OCI-LY1 (cell line): Measurements from ENCODE around the gene ZNF14.

Source experiments
- H2AFZ ChIP-seq: fragments of 200-600 bp; sonication (generic), shearing (Covaris generic); 2 replicates; pipeline ENCODE4 v1.6.0; 2014; ENCODE audit warnings: antibody characterized with exemption, mild to moderate bottlenecking, low read length
- H3F3A ChIP-seq: fragments of 200-600 bp; sonication (generic), shearing (Covaris generic); 2 replicates; pipeline ENCODE4 v1.6.0; 2014; ENCODE audit warnings: mild to moderate bottlenecking, antibody characterized with exemption, low read length, moderate library complexity; ENCODE audit not compliant: insufficient read depth
- H3K27ac ChIP-seq: fragments of 200-600 bp; sonication (generic); 2 replicates; pipeline ENCODE4 v1.5.1; 2014; ENCODE audit warnings: low read length, mixed run types, mild to moderate bottlenecking, low read depth; ENCODE audit not compliant: poor library complexity, severe bottlenecking
- H3K27me3 ChIP-seq: fragments of 200-600 bp; sonication (generic); 2 replicates; pipeline ENCODE4 v1.6.0; 2014; ENCODE audit warnings: antibody characterized with exemption, mild to moderate bottlenecking, low read length, moderate library complexity; ENCODE audit not compliant: insufficient read depth
- H3K36me3 ChIP-seq: fragments of 200-600 bp; sonication (generic); 2 replicates; pipeline ENCODE4 v1.6.1; 2014; ENCODE audit warnings: mild to moderate bottlenecking, antibody characterized with exemption, low read length, moderate library complexity, mixed read lengths; ENCODE audit not compliant: insufficient read depth
- H3K4me1 ChIP-seq: fragments of 200-600 bp; sonication (generic); 2 replicates; pipeline ENCODE4 v1.5.1; 2014; ENCODE audit warnings: mild to moderate bottlenecking, low read length, moderate library complexity; ENCODE audit not compliant: insufficient read depth, severe bottlenecking
- H3K4me2 ChIP-seq: fragments of 200-600 bp; sonication (generic), shearing (Covaris generic); 2 replicates; pipeline ENCODE4 v1.6.1; 2014; ENCODE audit warnings: low read length
- H3K4me3 ChIP-seq: fragments of 200-600 bp; sonication (generic); 2 replicates; pipeline ENCODE4 v1.5.1; 2014; ENCODE audit warnings: low read length, low read depth, mild to moderate bottlenecking, mixed read lengths; ENCODE audit not compliant: poor library complexity, severe bottlenecking
- H3K79me2 ChIP-seq: fragments of 200-600 bp; shearing (Covaris generic); 2 replicates; pipeline ENCODE4 v1.6.1; 2016; ENCODE audit warnings: mixed run types, low read length, mixed read lengths; ENCODE audit not compliant: insufficient read depth
- H3K9ac ChIP-seq: fragments of 200-600 bp; sonication (generic), shearing (Covaris generic); 2 replicates; pipeline ENCODE4 v1.6.1; 2014; ENCODE audit warnings: mild to moderate bottlenecking, low read length, mixed read lengths
- H3K9me2 ChIP-seq: fragments of 200-600 bp; sonication (generic), shearing (Covaris generic); 2 replicates; pipeline ENCODE4 v1.6.1; 2014; ENCODE audit warnings: low read depth, mild to moderate bottlenecking, low read length, mixed read lengths
- H3K9me3 ChIP-seq: fragments of 200-600 bp; shearing (Covaris generic); 2 replicates; pipeline ENCODE4 v1.6.1; 2014; ENCODE audit warnings: low read length, mixed read lengths
- H4K20me1 ChIP-seq: fragments of 200-600 bp; sonication (generic), shearing (Covaris generic); 2 replicates; pipeline ENCODE4 v1.6.0; 2016; ENCODE audit warnings: mild to moderate bottlenecking, low read length; ENCODE audit not compliant: insufficient read depth
- EZH2 ChIP-seq: fragments of 200-600 bp; sonication (generic), shearing (Covaris generic); IDR thresholded peaks from 2 replicates; pipeline ENCODE4 v1.8.0; 2017; ENCODE audit warnings: borderline replicate concordance, mixed run types, mild to moderate bottlenecking, antibody characterized with exemption, low read length, moderate library complexity, mixed read lengths
- TF ChIP-seq, protein P1 (sequence below): fragments of 200-600 bp; sonication (generic), shearing (Covaris generic); IDR thresholded peaks from 2 replicates; pipeline ENCODE4 v1.5.1; 2017; ENCODE audit warnings: mild to moderate bottlenecking, antibody characterized with exemption, low read length, moderate library complexity, mixed read lengths

ZNF14 gene

GRCh38 chr19:19747357-19748220 lies 14.7 kb upstream of the ZNF14 start:
- no peaks in the 10 kb centered on the region for H3K9me3 ChIP-seq
- H3K4me3 ChIP-seq: no peak overlapping the region
- TF ChIP-seq, protein P1, sequence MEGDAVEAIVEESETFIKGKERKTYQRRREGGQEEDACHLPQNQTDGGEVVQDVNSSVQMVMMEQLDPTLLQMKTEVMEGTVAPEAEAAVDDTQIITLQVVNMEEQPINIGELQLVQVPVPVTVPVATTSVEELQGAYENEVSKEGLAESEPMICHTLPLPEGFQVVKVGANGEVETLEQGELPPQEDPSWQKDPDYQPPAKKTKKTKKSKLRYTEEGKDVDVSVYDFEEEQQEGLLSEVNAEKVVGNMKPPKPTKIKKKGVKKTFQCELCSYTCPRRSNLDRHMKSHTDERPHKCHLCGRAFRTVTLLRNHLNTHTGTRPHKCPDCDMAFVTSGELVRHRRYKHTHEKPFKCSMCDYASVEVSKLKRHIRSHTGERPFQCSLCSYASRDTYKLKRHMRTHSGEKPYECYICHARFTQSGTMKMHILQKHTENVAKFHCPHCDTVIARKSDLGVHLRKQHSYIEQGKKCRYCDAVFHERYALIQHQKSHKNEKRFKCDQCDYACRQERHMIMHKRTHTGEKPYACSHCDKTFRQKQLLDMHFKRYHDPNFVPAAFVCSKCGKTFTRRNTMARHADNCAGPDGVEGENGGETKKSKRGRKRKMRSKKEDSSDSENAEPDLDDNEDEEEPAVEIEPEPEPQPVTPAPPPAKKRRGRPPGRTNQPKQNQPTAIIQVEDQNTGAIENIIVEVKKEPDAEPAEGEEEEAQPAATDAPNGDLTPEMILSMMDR: no peak
- TF ChIP-seq EZH2: no peak
- H3K36me3 ChIP-seq: no peaks in the 10 kb centered on the region
- H3K9ac ChIP-seq: no peak overlapping the region
- no peaks in the 10 kb centered on the region for H3K79me2 ChIP-seq
- no peak overlapping the region for H3K4me2 ChIP-seq
- no peaks in the 10 kb centered on the region for H4K20me1 ChIP-seq
- no peaks in the 10 kb centered on the region for H3F3A ChIP-seq
- no peaks in the 10 kb centered on the region for H3K9me2 ChIP-seq
- no peaks in the 10 kb centered on the region; the same call in 1 of the 2 replicates for H3K27me3 ChIP-seq
- no peaks in the 10 kb centered on the region for H3K4me1 ChIP-seq
- no peak overlapping the region for H3K27ac ChIP-seq
- H2AFZ ChIP-seq: no peak overlapping the region

- H3K9ac ChIP-seq: no peak overlapping the region
- no peak overlapping the region for H3K27ac ChIP-seq
- H4K20me1 ChIP-seq: no peaks in the 10 kb centered on the region
- H3K4me2 ChIP-seq: no peak overlapping the region
- H3K4me3 ChIP-seq: no peak overlapping the region
- no peak overlapping the region for H2AFZ ChIP-seq
- no peaks in the 10 kb centered on the region for H3K9me3 ChIP-seq
- no peaks in the 10 kb centered on the region for H3K79me2 ChIP-seq
- no peaks in the 10 kb centered on the region for H3K4me1 ChIP-seq
- TF ChIP-seq, protein P1: peak; percentile 26; the same call in 1 of the 2 replicates
- TF ChIP-seq EZH2: no peak
- no peaks in the 10 kb centered on the region; the same call in 1 of the 2 replicates for H3K27me3 ChIP-seq
- H3K9me2 ChIP-seq: no peaks in the 10 kb centered on the region
- no peaks in the 10 kb centered on the region for H3K36me3 ChIP-seq
- H3F3A ChIP-seq: no peaks in the 10 kb centered on the region
These were observed 13.6 kb upstream of the ZNF14 start for GRCh38 chr19:19746286-19747213.

DNA sequence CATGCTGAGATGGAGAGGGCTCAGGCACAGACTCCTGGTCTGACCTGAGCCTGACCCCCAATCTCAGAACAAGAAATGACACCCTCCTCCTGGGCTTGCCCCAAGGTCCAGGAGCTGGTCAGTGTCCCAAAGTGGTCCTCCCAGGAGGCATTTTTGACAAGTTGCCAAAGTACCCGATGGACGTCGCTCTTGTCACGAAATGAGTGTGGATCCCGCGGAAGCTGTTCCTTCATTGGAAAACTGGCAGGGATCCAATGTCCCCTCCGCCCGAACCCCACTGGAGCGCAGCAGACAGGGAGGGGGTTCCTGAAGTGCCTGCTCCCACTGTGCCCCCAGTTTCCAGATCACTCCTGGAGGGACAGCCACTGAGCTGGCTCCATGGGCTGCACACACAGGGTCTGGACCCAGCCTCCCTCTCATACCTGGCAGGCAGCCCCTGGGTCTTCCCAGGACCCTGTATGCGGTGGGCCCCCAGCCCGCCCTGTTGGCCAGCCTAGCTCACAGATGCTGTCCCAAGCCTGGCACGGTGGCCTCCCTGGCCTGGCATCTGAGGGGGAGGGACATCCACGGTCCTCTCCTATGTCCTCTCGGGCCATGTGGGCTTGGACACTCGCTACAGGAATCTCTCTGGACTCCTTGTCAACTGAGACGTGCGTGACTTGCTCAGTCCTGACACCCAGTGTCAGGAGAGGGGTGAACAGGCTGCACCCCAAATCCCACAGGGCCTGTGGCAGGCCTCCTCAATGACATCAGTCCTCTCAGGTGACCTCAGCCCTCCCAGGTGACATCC lies 12.8 kb upstream of the ZNF14 start:
- Histone ChIP-seq H3K27ac (no peak overlapping the region), H3K4me3 (no peak overlapping the region), H3K9ac (no peak overlapping the region), H3K79me2 (no peaks in the 10 kb centered on the region), H4K20me1 (no peaks in the 10 kb centered on the region), H3K4me2 (no peak overlapping the region), H3F3A (no peaks in the 10 kb centered on the region), H3K9me3 (no peaks in the 10 kb centered on the region), H3K9me2 (no peaks in the 10 kb centered on the region), H3K4me1 (no peaks in the 10 kb centered on the region), H3K27me3 (no peaks in the 10 kb centered on the region; the same call in 1 of the 2 replicates), H2AFZ (no peak overlapping the region), H3K36me3 (no peaks in the 10 kb centered on the region)
- TF ChIP-seq, protein P1: no peak
- no peak for TF ChIP-seq EZH2
